ENCODE results near the gene MADCAM1. TPM values are rescaled to one million over a fixed set of nuclear protein-coding genes. Genes with fewer than 3 reads are reported as not detected.

Gene MADCAM1
- total and polyA plus RNA-seq, 10 of the 15 experiments (the other 5 are each of a cell fraction or from before 2014, with no cell fraction given), result 0.06 to 0.32 (median 0.31) TPM; not detected in 5

- WGBS (ENCODE audit: insufficient coverage, insufficient replicate concordance, low lambda C conversion rate, missing lambda C conversion rate), result 68% methylated on average over 46 of the region's 52 CpGs
- H3K4me3 ChIP-seq, result no peak overlapping the region
- DNase-seq (ENCODE audit: low read depth, low spot score) (no peak), ATAC-seq (no peak), FAIRE-seq (no peak)
- no peak overlapping the region for H3K9ac ChIP-seq (ENCODE audit: control insufficient read depth, insufficient read depth, low read length)
- no peaks in the 10 kb centered on the region for H3K36me3 ChIP-seq (ENCODE audit: control insufficient read depth in 2 of 2, insufficient read depth in 2 of 2, low read length in 1 of 2)
- no peaks in the 10 kb centered on the region for H4K20me1 ChIP-seq (ENCODE audit: control insufficient read depth, insufficient read depth)
- ChIA-PET RAD21 (ENCODE audit: unreplicated experiment) (no interaction called here), SMC1A (ENCODE audit: uncharacterized antibody, unreplicated experiment) (no interaction called here), CTCF (no interaction called here), POLR2A (no interaction called here)
- no peak overlapping the region for H2AFZ ChIP-seq (ENCODE audit: control insufficient read depth, low read depth, low read length)
- in situ Hi-C loops (cut with MboI) (no loop called here), intact Hi-C loops (cut with micrococcal nuclease; ENCODE audit: unreplicated experiment) (no loop called here)
- H3K4me2 ChIP-seq (ENCODE audit: control insufficient read depth, insufficient read depth), result no peak overlapping the region
- no peaks in the 10 kb centered on the region for H3K79me2 ChIP-seq (ENCODE audit: control insufficient read depth, insufficient read depth, low read length)
- no peaks in the 10 kb centered on the region for H3K4me1 ChIP-seq (ENCODE audit: control insufficient read depth, insufficient read depth, low read length)
- no TSS peak for BruUV-seq (replicated peaks)
- H3K27me3 ChIP-seq (replicated peaks in 1 of 2; ENCODE audit: control insufficient read depth in 2 of 2, insufficient read depth in 2 of 2, low read length in 1 of 2), result no peaks in the 10 kb centered on the region
- no peak overlapping the region for H3K27ac ChIP-seq (ENCODE audit: control insufficient read depth, insufficient read depth)
- H3K9me3 ChIP-seq (replicated peaks; ENCODE audit: control insufficient read depth, insufficient read depth, low read length), result no peaks in the 10 kb centered on the region
- TF ChIP-seq STAT1 (conservative IDR thresholded peaks at IDR 0.05), result no peak
- no peak for TF ChIP-seq DPF2 (IDR thresholded peaks at IDR 0.05)
- TF ChIP-seq FOXM1 (IDR thresholded peaks at IDR 0.05; ENCODE audit: low read depth, low read length), result no peak
- no peak for TF ChIP-seq KDM1A (IDR thresholded peaks at IDR 0.05; ENCODE audit: borderline replicate concordance)
- TF ChIP-seq, protein P1, sequence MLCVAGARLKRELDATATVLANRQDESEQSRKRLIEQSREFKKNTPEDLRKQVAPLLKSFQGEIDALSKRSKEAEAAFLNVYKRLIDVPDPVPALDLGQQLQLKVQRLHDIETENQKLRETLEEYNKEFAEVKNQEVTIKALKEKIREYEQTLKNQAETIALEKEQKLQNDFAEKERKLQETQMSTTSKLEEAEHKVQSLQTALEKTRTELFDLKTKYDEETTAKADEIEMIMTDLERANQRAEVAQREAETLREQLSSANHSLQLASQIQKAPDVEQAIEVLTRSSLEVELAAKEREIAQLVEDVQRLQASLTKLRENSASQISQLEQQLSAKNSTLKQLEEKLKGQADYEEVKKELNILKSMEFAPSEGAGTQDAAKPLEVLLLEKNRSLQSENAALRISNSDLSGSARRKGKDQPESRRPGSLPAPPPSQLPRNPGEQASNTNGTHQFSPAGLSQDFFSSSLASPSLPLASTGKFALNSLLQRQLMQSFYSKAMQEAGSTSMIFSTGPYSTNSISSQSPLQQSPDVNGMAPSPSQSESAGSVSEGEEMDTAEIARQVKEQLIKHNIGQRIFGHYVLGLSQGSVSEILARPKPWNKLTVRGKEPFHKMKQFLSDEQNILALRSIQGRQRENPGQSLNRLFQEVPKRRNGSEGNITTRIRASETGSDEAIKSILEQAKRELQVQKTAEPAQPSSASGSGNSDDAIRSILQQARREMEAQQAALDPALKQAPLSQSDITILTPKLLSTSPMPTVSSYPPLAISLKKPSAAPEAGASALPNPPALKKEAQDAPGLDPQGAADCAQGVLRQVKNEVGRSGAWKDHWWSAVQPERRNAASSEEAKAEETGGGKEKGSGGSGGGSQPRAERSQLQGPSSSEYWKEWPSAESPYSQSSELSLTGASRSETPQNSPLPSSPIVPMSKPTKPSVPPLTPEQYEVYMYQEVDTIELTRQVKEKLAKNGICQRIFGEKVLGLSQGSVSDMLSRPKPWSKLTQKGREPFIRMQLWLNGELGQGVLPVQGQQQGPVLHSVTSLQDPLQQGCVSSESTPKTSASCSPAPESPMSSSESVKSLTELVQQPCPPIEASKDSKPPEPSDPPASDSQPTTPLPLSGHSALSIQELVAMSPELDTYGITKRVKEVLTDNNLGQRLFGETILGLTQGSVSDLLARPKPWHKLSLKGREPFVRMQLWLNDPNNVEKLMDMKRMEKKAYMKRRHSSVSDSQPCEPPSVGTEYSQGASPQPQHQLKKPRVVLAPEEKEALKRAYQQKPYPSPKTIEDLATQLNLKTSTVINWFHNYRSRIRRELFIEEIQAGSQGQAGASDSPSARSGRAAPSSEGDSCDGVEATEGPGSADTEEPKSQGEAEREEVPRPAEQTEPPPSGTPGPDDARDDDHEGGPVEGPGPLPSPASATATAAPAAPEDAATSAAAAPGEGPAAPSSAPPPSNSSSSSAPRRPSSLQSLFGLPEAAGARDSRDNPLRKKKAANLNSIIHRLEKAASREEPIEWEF (IDR thresholded peaks at IDR 0.05; ENCODE audit: insufficient replicate concordance, low read depth, low read length), result no peak
- TF ChIP-seq SMAD1 (IDR thresholded peaks at IDR 0.05; ENCODE audit: low read depth, partially characterized antibody), result no peak
- TF ChIP-seq NRF1 (conservative IDR thresholded peaks at IDR 0.05; ENCODE audit: low read depth, low read length), result no peak
- TF ChIP-seq EP300 (IDR thresholded peaks at IDR 0.05; ENCODE audit: borderline replicate concordance in 1 of 2, control insufficient read depth in 1 of 2, low read depth in 2 of 2, low read length in 2 of 2), result no peak
- no peak for TF ChIP-seq KLF5 (IDR thresholded peaks at IDR 0.05; ENCODE audit: partially characterized antibody)
- TF ChIP-seq SUPT20H (IDR thresholded peaks at IDR 0.05; ENCODE audit: borderline replicate concordance, control insufficient read depth, low read depth, low read length), result no peak
- no peak for TF ChIP-seq RAD21 (IDR thresholded peaks at IDR 0.05; ENCODE audit: insufficient read depth, low read depth, low read length)
- TF ChIP-seq YY1 (IDR thresholded peaks at IDR 0.05; ENCODE audit: low read depth, low read length), result no peak
- TF ChIP-seq, protein P2, sequence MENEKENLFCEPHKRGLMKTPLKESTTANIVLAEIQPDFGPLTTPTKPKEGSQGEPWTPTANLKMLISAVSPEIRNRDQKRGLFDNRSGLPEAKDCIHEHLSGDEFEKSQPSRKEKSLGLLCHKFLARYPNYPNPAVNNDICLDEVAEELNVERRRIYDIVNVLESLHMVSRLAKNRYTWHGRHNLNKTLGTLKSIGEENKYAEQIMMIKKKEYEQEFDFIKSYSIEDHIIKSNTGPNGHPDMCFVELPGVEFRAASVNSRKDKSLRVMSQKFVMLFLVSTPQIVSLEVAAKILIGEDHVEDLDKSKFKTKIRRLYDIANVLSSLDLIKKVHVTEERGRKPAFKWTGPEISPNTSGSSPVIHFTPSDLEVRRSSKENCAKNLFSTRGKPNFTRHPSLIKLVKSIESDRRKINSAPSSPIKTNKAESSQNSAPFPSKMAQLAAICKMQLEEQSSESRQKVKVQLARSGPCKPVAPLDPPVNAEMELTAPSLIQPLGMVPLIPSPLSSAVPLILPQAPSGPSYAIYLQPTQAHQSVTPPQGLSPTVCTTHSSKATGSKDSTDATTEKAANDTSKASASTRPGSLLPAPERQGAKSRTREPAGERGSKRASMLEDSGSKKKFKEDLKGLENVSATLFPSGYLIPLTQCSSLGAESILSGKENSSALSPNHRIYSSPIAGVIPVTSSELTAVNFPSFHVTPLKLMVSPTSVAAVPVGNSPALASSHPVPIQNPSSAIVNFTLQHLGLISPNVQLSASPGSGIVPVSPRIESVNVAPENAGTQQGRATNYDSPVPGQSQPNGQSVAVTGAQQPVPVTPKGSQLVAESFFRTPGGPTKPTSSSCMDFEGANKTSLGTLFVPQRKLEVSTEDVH (IDR thresholded peaks at IDR 0.05; ENCODE audit: low read depth, partially characterized antibody), result no peak
- TF ChIP-seq FOS (IDR thresholded peaks at IDR 0.05; ENCODE audit: borderline replicate concordance, extremely low read depth, insufficient read length), result no peak
- no peak for TF ChIP-seq RCOR1 (conservative IDR thresholded peaks at IDR 0.05; ENCODE audit: low read depth, low read length)
- TF ChIP-seq MTA2 (IDR thresholded peaks at IDR 0.05; ENCODE audit: low read depth), result no peak
Observed at GRCh38 chr19:548886-549830, 52.9 kb downstream of the MADCAM1 start.
